Fibroblast of pulmonary artery (primary cell): ENCODE measurements around the gene RWDD4.
A peak's percentile ranks its signal among the peaks of the same experiment; 100 is the strongest.

Experiments
- DNase-seq: peaks from one replicate; pipeline ENCODE4 v3.0.0-alpha.2; 2010; ENCODE audit warnings: low read depth
- H3K4me3 ChIP-seq: replicated peaks from 2 replicates; pipeline ENCODE4 v1.5.1; 2011; ENCODE audit warnings: low read depth, mild to moderate bottlenecking, control low read depth, low read length, moderate library complexity
- TF ChIP-seq, protein P1 (sequence below): IDR thresholded peaks from 2 replicates; pipeline ENCODE4 v1.5.1; 2011; ENCODE audit warnings: mild to moderate bottlenecking, control low read depth, low read length, inconsistent platforms; ENCODE audit errors: missing control alignments

RWDD4 gene

DNA sequence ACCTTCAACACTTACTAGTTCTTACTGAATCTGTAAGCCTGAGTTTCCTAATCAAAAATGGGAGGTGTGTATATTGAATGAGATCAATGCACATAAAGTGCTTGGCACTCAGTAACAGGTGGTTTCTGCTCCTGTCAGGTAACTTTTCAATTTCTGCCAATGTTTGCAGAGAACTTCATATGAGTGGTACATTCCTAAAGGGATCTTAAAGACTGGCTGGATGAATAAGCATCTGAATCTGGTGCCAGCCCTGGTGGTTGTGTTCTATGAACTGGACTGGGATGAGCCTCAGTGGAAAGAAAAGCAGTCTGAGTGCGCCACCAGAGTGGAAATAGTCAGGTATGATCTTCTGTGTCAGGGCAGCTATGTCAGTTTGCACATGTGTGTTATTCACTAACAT lies 7.1 kb upstream of the RWDD4 start:
- TF ChIP-seq, protein P1, sequence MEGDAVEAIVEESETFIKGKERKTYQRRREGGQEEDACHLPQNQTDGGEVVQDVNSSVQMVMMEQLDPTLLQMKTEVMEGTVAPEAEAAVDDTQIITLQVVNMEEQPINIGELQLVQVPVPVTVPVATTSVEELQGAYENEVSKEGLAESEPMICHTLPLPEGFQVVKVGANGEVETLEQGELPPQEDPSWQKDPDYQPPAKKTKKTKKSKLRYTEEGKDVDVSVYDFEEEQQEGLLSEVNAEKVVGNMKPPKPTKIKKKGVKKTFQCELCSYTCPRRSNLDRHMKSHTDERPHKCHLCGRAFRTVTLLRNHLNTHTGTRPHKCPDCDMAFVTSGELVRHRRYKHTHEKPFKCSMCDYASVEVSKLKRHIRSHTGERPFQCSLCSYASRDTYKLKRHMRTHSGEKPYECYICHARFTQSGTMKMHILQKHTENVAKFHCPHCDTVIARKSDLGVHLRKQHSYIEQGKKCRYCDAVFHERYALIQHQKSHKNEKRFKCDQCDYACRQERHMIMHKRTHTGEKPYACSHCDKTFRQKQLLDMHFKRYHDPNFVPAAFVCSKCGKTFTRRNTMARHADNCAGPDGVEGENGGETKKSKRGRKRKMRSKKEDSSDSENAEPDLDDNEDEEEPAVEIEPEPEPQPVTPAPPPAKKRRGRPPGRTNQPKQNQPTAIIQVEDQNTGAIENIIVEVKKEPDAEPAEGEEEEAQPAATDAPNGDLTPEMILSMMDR: no peak
- H3K4me3 ChIP-seq: no peak overlapping the region
- DNase-seq: no peak

DNA sequence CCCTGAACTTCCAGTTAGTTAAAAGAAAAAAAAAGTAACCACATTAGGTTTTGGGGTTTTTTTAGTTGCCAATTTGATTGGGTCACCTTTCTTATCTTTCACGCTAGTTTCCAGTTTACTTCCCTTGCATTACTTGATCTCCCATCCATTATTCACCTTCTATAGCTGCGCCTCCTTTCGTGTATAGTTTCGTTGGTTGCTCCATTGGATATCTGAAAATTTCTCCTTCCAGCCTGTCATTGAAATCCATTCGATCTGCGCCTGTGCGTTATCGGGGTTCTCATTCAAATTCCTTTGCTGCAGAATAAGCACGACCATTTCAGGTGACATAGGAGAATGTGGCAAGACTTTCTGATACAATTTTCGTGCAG lies 872 bp upstream of the RWDD4 start:
- DNase-seq: no peak
- peak overlapping the region; percentile 91 for H3K4me3 ChIP-seq
- TF ChIP-seq, protein P1: no peak

DNA sequence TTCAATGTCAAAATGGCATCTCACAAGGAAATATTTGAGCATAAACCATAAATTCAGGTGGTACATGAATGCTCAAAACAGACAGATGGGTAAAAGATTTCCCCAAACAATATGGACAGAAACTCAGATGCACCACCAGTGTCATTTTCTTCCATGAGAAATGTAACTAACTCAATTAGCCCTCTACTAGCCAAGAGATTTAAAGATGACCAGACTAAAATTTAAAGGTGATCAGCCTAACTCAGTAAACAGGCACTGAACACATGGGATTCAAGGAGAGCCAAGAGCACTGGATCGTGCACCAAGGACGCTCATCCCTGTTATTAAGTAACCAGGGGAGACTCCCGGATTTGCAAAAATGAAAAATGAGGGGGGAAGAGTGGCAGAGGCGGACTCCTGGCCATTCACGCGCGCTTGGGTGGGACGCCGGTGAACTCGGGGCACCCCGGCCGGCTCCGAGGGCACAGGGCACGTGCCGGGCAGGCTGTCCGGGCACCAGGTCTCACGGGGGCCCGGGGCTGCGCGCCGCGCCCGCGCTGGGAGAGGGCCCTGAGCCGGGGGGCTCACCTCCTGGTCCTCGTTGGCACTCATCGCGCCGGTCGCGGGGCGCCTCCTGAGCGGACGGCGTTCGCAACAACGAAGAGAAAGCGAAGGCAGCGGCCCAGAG lies 490 bp downstream of the RWDD4 start:
- DNase-seq: peak; percentile 23
- peak overlapping the region; percentile 91 for H3K4me3 ChIP-seq
- TF ChIP-seq, protein P1: no peak

DNA sequence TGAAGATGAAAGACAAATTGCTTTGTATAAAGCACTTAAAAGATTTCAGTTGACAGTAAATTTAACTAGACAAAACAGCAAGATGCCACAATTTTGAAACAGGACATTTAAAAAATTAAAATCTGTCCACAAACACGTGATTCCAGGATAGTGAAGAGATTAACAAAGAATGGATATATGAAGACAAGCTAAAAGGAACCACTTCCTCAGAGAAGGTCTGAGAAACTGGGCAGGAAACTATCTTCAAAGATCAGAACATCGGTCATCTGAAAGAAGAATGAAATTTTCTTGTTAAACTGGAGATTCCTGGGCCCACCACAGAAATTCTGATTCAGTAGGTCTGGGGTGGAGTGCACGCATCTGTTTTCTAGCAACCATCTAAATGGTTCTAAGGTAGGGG lies 1.4 kb downstream of the RWDD4 start:
- TF ChIP-seq, protein P1: no peak
- no peak for DNase-seq
- peak overlapping the region; percentile 91 for H3K4me3 ChIP-seq

DNA sequence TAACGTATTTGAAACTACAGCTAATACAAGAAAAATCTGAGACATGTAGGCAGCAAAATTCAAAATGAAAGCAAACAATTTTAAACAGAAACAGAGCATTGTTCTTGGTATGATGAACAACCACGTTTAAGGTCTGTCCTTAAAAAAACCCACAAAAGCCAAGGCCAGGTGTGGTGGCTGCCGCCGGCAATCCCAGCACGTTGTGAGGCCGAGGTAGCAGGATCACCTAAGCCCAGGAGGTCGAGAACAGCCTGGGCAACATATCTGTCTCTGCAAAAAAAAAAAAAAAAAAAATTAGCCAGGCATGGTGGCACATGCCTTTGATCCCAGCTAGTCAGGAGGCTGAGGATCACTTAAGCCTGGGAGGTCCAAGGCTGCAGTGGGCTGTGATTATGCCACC lies 13.7 kb downstream of the RWDD4 start:
- no peak overlapping the region for H3K4me3 ChIP-seq
- TF ChIP-seq, protein P1: no peak
- no peak for DNase-seq

DNA sequence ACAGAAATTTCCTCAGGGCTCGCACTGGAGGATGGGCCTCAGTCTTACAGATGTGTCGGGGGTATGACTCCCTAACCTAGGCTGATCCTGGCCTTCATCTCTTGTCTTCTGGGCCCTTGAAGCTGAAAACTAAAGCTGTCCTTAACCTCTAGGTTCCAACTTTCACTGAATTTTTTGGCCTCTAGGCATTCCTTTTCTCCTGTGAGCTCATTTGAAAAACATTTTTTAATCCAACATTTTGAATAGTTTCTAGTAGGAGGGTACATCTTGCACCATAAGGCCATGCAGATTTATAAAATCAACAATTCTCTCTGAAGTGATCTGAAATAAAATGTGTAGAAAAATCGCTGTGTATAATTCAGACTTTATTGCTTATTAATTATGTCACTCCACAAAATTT lies 19.7 kb downstream of the RWDD4 start:
- H3K4me3 ChIP-seq: no peak overlapping the region
- DNase-seq: no peak
- TF ChIP-seq, protein P1: no peak

DNA sequence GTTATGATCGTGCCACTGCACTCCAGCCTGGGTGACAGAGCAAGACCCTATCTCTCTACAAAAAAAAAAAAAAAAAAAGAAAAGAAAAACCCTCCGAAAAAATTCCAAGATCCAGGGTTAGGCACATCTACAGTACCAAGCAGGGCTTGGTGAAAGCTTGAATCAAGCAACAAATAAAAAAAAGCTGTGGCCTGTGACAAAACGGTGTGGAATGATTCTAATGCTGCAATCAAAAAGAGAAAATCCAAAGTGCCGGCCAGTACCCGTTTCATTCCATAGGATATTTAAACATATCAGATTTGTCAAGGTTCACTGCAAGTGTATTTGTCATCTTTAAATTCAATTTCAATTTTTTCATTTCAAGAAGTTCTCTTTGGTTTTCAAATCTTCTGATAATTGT lies 20.5 kb downstream of the RWDD4 start:
- DNase-seq: no peak
- TF ChIP-seq, protein P1: no peak
- no peak overlapping the region for H3K4me3 ChIP-seq
